HG03432 (cell line): ENCODE data around the gene VTI1A.
"Not testable (repeated sequence)": the region's sequence is repeated elsewhere in the genome, so short reads cannot be mapped to it uniquely, and the experiment has no call there.

Source experiments
- ATAC-seq: cut with Tn5 transposase; IDR thresholded peaks from one replicate; pipeline ENCODE4 v1.9.1; 2021; ENCODE audit warnings: mild to moderate bottlenecking, moderate library complexity; ENCODE audit not compliant: unreplicated experiment

The VTI1A gene

DNA sequence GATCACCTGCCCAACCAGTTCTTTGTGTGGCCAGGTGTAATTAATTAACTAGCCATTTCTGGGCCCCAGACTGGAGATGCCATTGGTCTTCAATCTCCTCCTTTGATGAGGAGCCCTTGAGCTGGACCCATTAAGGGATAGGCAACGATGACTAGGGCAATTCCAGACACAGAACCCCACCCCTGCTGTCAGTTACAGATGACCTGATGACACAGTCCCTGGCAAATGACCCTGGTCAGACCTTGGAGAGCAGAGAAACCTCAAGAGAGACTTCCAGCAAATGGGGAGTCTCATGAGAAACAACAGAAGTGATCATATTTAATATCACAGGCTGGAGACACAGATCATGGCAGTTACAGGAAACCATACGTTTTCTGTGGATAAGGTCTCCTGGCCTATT lies 401.2 kb downstream of the VTI1A start:
- ATAC-seq: no peak

DNA sequence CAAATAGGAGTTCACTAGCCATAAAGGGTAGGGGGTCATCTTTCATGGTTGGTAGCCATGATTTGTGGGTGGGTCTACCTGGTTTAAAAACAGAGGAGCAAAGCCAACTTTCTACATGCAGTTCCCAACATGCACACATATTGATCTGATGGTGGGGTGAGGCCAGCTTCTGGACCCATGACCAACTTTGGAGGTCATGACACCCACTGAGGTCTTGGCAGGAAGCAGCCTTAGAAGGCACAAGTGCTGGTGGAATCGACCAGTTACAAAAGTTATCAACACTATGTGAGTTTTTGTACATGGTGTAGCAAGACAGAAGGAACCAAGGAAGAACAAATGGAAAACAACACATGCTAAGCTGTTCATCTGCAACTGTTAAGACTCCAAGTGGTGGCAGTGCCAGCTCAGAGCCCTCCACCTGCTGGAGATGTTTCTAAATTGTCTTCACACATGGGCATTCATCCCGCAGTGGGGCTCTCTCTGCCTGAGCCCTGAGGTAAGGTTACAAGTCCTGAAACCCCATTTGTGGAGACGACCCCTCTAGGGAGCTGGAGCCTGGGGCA lies 401.9 kb downstream of the VTI1A start:
- ATAC-seq: no peak

DNA sequence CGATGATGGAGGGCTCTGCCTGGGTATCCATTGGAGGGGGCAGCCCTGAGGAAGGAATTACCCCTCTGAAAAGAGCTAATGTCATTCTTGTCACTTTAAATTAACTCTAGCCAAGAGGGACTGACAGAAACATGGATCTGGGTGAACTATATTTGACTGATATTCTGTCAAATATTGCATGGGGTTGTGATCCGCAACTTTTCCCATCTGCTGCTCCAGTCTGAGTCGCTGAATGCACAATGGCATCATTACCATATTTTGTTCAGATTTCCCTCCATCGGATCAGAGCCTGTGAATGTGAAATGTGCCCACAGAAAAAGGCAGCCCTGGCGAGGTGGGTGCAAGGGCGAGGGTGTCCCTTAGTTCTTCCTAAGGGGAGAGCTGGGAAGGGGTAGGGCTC lies 402.5 kb downstream of the VTI1A start:
- ATAC-seq: no peak

DNA sequence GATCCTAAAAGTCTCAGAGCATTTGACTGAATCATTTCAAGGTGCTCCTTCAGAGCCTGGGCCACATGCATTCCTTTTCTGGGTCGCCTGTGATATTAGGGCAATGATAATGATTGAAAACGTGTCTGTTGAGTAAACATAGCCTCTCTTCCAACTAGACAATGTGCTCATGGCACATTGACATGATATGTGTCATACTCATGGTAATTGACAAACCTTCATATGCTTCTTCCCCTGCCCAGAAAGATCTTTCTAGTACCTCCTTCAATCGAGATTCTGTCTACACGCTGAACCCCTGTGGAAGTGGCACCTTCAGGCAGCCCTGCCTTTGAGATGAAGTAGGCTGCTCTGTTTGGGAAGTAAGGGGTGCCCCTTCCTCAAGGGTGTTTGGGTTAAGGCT lies 404.2 kb downstream of the VTI1A start:
- ATAC-seq: no peak

DNA sequence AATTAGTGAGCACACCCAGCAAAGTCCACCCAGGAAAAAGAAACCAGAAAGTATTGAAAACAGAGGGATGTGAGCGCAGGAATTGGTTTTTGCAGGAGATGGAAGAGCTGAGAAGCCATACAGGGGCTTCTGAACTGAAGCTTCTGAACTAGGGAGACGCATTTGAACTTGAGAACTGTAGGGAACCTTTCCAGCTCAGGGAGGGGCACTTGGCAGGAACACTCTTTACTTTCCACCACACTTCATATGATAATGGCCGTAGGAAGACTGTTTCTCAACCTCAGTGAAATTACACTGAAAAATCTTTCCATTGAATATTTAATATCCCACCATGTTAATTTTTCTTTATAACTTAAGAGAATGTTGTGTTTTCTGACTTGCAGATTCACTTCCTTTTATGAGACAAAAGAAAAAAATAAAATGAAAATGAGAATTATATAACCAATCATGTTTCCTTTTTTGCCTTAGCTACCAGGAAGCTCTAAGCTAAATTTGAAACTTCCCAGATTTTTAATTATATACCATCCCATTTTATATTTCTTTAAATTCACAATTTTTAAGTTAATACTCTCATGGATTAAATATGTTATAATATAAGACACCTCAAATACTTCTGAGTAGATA lies 404.7 kb downstream of the VTI1A start:
- no peak for ATAC-seq

DNA sequence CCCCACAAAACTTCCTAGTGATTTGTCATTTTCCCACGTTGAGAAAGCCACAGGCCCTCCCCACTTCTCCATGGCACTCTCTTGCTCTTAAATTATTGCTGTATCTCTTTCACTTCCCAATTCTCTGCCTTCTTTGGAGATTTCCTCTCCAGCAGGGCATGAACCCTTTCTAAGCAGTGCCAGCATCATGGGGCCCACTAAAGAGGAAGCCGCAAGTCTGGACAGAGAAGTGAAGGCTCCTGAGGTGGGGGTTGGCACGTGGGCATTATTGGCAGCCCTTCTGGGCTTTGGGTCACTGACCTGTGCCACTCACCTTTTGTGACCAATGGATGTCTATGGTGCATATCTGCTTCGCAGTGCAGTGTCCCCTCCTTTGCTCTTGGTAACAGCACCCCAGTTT lies 405.3 kb downstream of the VTI1A start:
- ATAC-seq: no peak

DNA sequence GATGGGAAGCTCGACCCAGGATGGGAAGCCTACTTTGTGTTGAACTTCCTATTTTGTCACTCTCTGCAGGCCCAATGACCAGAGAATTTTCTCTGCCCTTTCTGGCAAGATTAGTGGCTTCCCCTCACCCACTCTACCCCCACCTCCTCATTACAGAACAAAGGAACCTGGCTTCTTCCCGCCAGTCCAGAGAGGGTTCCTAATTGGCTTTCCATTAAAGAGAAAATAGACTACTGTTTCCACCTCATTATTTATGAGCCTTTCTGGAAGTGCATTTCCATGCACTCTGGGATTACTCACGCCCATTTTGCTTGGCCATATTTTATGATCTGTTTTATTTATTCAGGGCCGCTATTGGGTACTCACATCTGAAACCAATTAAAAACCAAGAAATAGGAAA lies 408.1 kb downstream of the VTI1A start:
- no peak for ATAC-seq

DNA sequence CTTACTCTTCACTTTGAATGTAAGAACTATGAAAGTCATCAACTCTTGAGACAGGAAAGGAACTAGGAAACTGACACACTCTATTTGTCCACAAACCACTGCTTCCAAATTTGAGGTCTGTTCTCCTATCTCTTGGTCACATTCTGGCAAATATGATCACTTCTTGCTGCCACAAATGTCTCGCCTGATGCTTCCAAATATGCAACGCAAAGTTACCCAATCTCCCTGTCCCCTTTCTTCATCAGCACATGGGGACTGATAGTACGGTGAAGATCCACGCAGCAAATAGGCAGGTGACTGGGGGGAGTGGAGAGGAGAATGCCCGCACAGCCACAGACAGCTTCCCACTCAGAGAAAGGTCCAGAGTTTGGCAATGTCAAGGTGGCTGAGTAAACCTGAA lies 410.5 kb downstream of the VTI1A start:
- ATAC-seq: no peak

DNA sequence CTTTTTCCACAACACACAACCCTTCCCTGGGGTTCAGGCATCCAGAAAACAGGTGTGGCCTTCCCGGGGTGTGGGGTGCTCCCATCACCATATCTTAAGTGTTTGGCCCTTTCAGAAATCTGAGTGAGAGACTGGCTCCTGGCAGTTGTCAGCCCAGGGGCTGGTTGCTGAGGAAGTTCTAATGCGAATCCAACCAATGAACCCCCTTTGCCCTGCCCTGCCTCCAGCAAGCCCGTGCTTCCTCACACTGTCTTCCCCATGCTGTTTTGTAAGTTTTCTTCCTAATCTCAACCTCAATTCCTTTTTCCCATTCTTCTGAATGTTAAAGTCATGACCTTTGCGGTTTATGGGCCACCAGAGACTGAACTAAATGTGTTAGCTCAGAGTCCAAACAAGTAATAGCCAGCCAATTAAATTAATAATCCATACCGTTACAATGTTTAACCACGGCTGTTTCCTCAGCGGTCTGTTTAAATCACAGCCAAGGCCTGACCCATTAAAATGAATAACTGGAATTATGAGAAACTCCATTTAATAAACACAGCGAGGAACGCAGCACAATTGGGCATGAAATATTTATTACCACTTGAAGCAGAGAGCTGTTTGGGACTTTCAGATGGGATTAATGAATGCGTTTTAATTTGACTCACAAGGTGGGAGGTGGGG lies 412.1 kb downstream of the VTI1A start:
- no peak for ATAC-seq

DNA sequence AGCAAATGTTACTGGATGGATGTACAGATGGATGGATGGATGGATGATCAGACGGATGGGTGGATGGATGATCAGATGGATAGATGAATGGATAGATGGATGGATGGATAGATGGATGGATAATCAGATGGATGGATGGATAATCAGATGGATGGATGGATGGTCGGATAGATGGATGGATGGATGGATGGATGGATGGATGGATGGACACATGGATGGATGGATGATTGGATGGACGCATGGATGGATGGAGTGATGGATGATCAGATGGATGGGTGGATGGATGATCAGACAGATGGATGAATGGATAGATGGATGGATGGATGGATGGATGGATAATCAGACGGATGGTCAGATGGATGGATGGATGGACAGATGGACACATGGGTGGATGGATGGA lies 412.8 kb downstream of the VTI1A start:
- no peak for ATAC-seq

DNA sequence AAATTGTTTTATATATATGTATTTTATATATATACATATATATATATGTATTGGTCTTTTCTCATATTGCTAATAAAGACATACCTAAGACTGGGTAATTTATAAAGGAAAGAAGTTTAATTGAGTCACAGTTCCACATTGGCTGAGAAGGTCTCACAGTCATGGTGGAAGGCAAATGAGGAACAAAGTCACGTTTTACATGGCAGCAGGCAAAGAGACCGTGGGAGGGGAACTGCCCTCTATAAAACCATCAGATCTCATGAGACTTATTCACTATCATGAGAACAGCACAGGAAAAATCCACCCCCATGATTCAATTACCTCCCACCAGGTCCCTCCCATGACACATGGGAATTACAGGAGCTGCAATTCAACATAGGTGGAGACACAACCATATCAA lies 416.4 kb downstream of the VTI1A start:
- ATAC-seq: not testable (repeated sequence)
